ENCODE measurements around the gene SDR42E2.
"Not testable (repeated sequence)": the region's sequence is repeated elsewhere in the genome, so short reads cannot be mapped to it uniquely, and the experiment has no call there.

GRCh38 chr16:22196559-22197168 lies 34.4 kb downstream of the SDR42E2 start:
- TF ChIP-seq CTCF, POLR2A (IDR thresholded peaks at IDR 0.05): not testable (repeated sequence)
